HCT116 (cell line): Measurements from ENCODE around the gene ATP10B. TPM values are rescaled to one million over a fixed set of nuclear protein-coding genes. Genes with fewer than 3 reads are reported as not detected.

Source experiments
- ATAC-seq: fragments of 200-7000 bp; cut with Tn5 transposase; 2 replicates; pipeline ENCODE4 v1.9.1; 2020; ENCODE audit warnings: mild to moderate bottlenecking, moderate library complexity
- BruUV-seq: library from RNA; stranded (reverse); fragments of 400-500 nt; replicated peaks from 2 replicates; lab custom pipeline; 2021; lab: Mats Ljungman, UMichigan
- CTCF ChIA-PET: fragments of 300-600 bp; sonication (Branson Sonifier 250); formaldehyde crosslinking; loops from one replicate; lab custom pipeline; 2021; ENCODE audit warnings: antibody characterized with exemption; lab: Charles Lee
- POLR2A ChIA-PET: fragments of 300-600, 350-600 bp; sonication (Branson Sonifier 250); formaldehyde crosslinking; loops from one replicate; lab custom pipeline; 2021; ENCODE audit warnings: antibody characterized with exemption; lab: Charles Lee
- RAD21 ChIA-PET, 2 experiments: fragments of 300-600 bp; sonication (Branson Sonifier 250); formaldehyde crosslinking; loops; one replicate each; lab custom pipeline; 2023; ENCODE audit warnings: low total read pairs in 2 of 2; ENCODE audit not compliant: uncharacterized antibody in 2 of 2, unreplicated experiment in 2 of 2, low non-redundant PET in 1 of 2; lab: Charles Lee
- DNase-seq: peaks from one replicate; pipeline ENCODE4 v3.0.0-alpha.2; 2010; ENCODE audit warnings: low read depth, low spot score
- H2AFZ ChIP-seq: fragments of 200-600 bp; shearing (Covaris generic), sonication (generic); 2 replicates; pipeline ENCODE4 v1.6.1; 2017; ENCODE audit warnings: low read depth, mixed run types, mixed read lengths, antibody characterized with exemption, low read length; ENCODE audit not compliant: poor library complexity, severe bottlenecking
- H3K27ac ChIP-seq: 2 replicates; pipeline ENCODE4 v1.5.1; 2012; ENCODE audit warnings: low read depth, low read length
- H3K27me3 ChIP-seq: fragments of 200-600 bp; sonication (generic); 2 replicates; pipeline ENCODE4 v1.6.1; 2016; ENCODE audit warnings: mixed run types, low read length, mixed read lengths; ENCODE audit not compliant: insufficient read depth
- H3K36me3 ChIP-seq, 2 experiments: fragments of 200-500 bp in 1 of 2; fragments of 200-600 bp in 1 of 2; sonication (Bioruptor generic) in 1 of 2; sonication (generic) in 1 of 2; 2 replicates each; pipeline versions ENCODE4 v1.5.1 to v1.6.1; 2014 to 2016; ENCODE audit warnings: low read length in 2 of 2, inconsistent platforms in 1 of 2, mixed read lengths in 1 of 2, mixed run types in 1 of 2; ENCODE audit not compliant: insufficient read depth in 2 of 2, control insufficient read depth in 1 of 2
- H3K4me1 ChIP-seq, 2 experiments: fragments of 200-600 bp in 1 of 2; sonication (generic) in 1 of 2; 2 replicates each; pipeline versions ENCODE4 v1.5.1 to v1.6.1; 2012 to 2017; ENCODE audit warnings: low read length in 2 of 2, inconsistent platforms in 1 of 2, mild to moderate bottlenecking in 1 of 2, mixed read lengths in 1 of 2, mixed run types in 1 of 2, moderate library complexity in 1 of 2; ENCODE audit not compliant: insufficient read depth in 2 of 2, control insufficient read depth in 1 of 2
- H3K4me2 ChIP-seq: fragments of 200-600 bp; sonication (generic); 2 replicates; pipeline ENCODE4 v1.6.1; 2017; ENCODE audit warnings: mixed run types, low read length, mixed read lengths
- H3K4me3 ChIP-seq, 2 experiments: fragments of 200-600 bp in 1 of 2; sonication (generic) in 1 of 2; replicated peaks in 1 of 2; 2 replicates each; pipeline ENCODE4 v1.5.1; 2011 to 2016; ENCODE audit warnings: low read length in 2 of 2, control low read depth in 1 of 2, low read depth in 1 of 2, mild to moderate bottlenecking in 1 of 2, mixed read lengths in 1 of 2, mixed run types in 1 of 2
- H3K79me2 ChIP-seq: fragments of 200-600 bp; sonication (generic); 2 replicates; pipeline ENCODE4 v1.6.1; 2017; ENCODE audit warnings: mild to moderate bottlenecking, mixed run types, low read length, moderate library complexity, mixed read lengths; ENCODE audit not compliant: insufficient read depth
- H3K9ac ChIP-seq: fragments of 200-600 bp; sonication (generic); 2 replicates; pipeline ENCODE4 v1.6.1; 2016; ENCODE audit warnings: low read length, mixed read lengths
- H3K9me2 ChIP-seq: fragments of 200-600 bp; sonication (generic), shearing (Covaris generic); 2 replicates; pipeline ENCODE4 v1.6.1; 2017; ENCODE audit warnings: mixed run types, mild to moderate bottlenecking, moderate library complexity; ENCODE audit not compliant: insufficient read depth
- H3K9me3 ChIP-seq, 2 experiments: fragments of 200-500 bp in 1 of 2; fragments of 200-600 bp in 1 of 2; sonication (Bioruptor generic) in 1 of 2; sonication (generic) in 1 of 2; 2 replicates each; pipeline ENCODE4 v1.6.1; 2014 to 2017; ENCODE audit warnings: low read length in 2 of 2, mixed read lengths in 2 of 2, inconsistent platforms in 1 of 2, low read depth in 1 of 2, mild to moderate bottlenecking in 1 of 2, mixed run types in 1 of 2, moderate library complexity in 1 of 2; ENCODE audit not compliant: control insufficient read depth in 1 of 2, insufficient read depth in 1 of 2
- H4K20me1 ChIP-seq: fragments of 200-600 bp; sonication (generic), shearing (Covaris generic); 2 replicates; pipeline ENCODE4 v1.6.1; 2017; ENCODE audit warnings: mixed run types, mild to moderate bottlenecking, moderate library complexity; ENCODE audit not compliant: insufficient read depth
- CEBPB ChIP-seq: IDR thresholded peaks from 2 replicates; pipeline ENCODE4 v1.6.1; 2012; ENCODE audit warnings: low read depth
- EGR1 ChIP-seq: IDR thresholded peaks from 2 replicates; pipeline ENCODE4 v1.6.1; 2012; ENCODE audit warnings: low read depth
- EZH2 ChIP-seq: fragments of 200-600 bp; sonication (generic); IDR thresholded peaks from 2 replicates; pipeline ENCODE4 v1.6.1; 2017; ENCODE audit warnings: antibody characterized with exemption, mixed run types
- POLR2A ChIP-seq: IDR thresholded peaks from 2 replicates; pipeline ENCODE4 v1.7.0; 2011; ENCODE audit warnings: borderline replicate concordance; ENCODE audit not compliant: insufficient read depth, insufficient read length; ENCODE audit errors: extremely low read depth
- POLR2AphosphoS5 ChIP-seq: IDR thresholded peaks from 2 replicates; pipeline ENCODE4 v1.6.1; 2011; ENCODE audit warnings: mild to moderate bottlenecking, low read depth, low read length, moderate library complexity
- RAD21 ChIP-seq: IDR thresholded peaks from 2 replicates; pipeline ENCODE4 v1.6.1; 2012; ENCODE audit warnings: low read depth, mild to moderate bottlenecking
- SP1 ChIP-seq: IDR thresholded peaks from 2 replicates; pipeline ENCODE4 v1.6.1; 2012; ENCODE audit warnings: low read depth
- SRF ChIP-seq: IDR thresholded peaks from 2 replicates; pipeline ENCODE4 v1.6.1; 2012; ENCODE audit warnings: low read depth
- TCF7L2 ChIP-seq: IDR thresholded peaks from 2 replicates; pipeline ENCODE4 v1.7.0; 2011; ENCODE audit warnings: borderline replicate concordance, inconsistent platforms; ENCODE audit not compliant: insufficient read depth, insufficient read length; ENCODE audit errors: extremely low read depth
- YY1 ChIP-seq: IDR thresholded peaks from 2 replicates; pipeline ENCODE4 v1.6.1; 2011; ENCODE audit warnings: low read length, low read depth, moderate library complexity, mild to moderate bottlenecking; ENCODE audit not compliant: insufficient replicate concordance; ENCODE audit errors: extremely low read depth
- ZBTB33 ChIP-seq: IDR thresholded peaks from 2 replicates; pipeline ENCODE4 v1.6.1; 2011; ENCODE audit warnings: mild to moderate bottlenecking, low read length, moderate library complexity; ENCODE audit not compliant: insufficient replicate concordance; ENCODE audit errors: extremely low read depth
- ZFX ChIP-seq: fragments of 450-650 bp; IDR thresholded peaks from 2 replicates; pipeline ENCODE4 v1.6.1; 2017
- intact Hi-C: fragments of 100-400 bp; cut with micrococcal nuclease; formaldehyde crosslinking; loops from 2 replicates; pipeline ENCODE4 v1.10.0; 2022
- total RNA-seq: library from RNA; stranded (reverse); gene quantifications from one replicate; pipeline ENCODE4 v1.2.1, GENCODE V29; 2021; ENCODE audit not compliant: unreplicated experiment
- TF ChIP-seq, protein P1 (sequence below): IDR thresholded peaks from 2 replicates; pipeline ENCODE4 v1.6.1; 2012; ENCODE audit warnings: low read depth

ATP10B gene
- total RNA-seq, 1 experiment from 2014 or later, result 0.07 TPM

GRCh38 chr5:160837749-160838593, 14.0 kb downstream of the ATP10B start:
- BruUV-seq, result no TSS peak
- intact Hi-C loops, result no loop called here

GRCh38 chr5:160837211-160837610, 14.8 kb downstream of the ATP10B start:
- Histone ChIP-seq H3K4me1 (no peaks in the 10 kb centered on the region), H3K27ac (no peak overlapping the region), H3K27me3 (no peaks in the 10 kb centered on the region), H3K9ac (no peak overlapping the region), H3K9me2 (no peaks in the 10 kb centered on the region), H3K4me3 (no peak overlapping the region), H4K20me1 (no peaks in the 10 kb centered on the region), H3K9me3 (peaks cover 0 to 7% of the 10 kb centered on the region in 2 experiments; a peak in 2 of 4 replicates), H3K4me2 (no peak overlapping the region), H2AFZ (no peak overlapping the region), H3K79me2 (no peaks in the 10 kb centered on the region), H3K36me3 (no peaks in the 10 kb centered on the region)
- CTCF ChIA-PET, result no interaction called here
- ATAC-seq (no peak), DNase-seq (no peak)
- POLR2A ChIA-PET, result no interaction called here
- no peak for TF ChIP-seq EGR1
- no peak for TF ChIP-seq EZH2
- TF ChIP-seq SRF, result no peak
- no peak for TF ChIP-seq ZBTB33
- no peak for TF ChIP-seq ZFX
- no peak for TF ChIP-seq POLR2A
- TF ChIP-seq, protein P1, sequence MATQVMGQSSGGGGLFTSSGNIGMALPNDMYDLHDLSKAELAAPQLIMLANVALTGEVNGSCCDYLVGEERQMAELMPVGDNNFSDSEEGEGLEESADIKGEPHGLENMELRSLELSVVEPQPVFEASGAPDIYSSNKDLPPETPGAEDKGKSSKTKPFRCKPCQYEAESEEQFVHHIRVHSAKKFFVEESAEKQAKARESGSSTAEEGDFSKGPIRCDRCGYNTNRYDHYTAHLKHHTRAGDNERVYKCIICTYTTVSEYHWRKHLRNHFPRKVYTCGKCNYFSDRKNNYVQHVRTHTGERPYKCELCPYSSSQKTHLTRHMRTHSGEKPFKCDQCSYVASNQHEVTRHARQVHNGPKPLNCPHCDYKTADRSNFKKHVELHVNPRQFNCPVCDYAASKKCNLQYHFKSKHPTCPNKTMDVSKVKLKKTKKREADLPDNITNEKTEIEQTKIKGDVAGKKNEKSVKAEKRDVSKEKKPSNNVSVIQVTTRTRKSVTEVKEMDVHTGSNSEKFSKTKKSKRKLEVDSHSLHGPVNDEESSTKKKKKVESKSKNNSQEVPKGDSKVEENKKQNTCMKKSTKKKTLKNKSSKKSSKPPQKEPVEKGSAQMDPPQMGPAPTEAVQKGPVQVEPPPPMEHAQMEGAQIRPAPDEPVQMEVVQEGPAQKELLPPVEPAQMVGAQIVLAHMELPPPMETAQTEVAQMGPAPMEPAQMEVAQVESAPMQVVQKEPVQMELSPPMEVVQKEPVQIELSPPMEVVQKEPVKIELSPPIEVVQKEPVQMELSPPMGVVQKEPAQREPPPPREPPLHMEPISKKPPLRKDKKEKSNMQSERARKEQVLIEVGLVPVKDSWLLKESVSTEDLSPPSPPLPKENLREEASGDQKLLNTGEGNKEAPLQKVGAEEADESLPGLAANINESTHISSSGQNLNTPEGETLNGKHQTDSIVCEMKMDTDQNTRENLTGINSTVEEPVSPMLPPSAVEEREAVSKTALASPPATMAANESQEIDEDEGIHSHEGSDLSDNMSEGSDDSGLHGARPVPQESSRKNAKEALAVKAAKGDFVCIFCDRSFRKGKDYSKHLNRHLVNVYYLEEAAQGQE, result no peak
- TF ChIP-seq RAD21, result no peak
- RAD21 ChIA-PET, result no interaction called here
- intact Hi-C loops, result no loop called here
- BruUV-seq, result no TSS peak

More at GRCh38 chr5:160837749-160838593, 14.0 kb downstream of the ATP10B start:
- Histone ChIP-seq H4K20me1 (no peaks in the 10 kb centered on the region), H3K9ac (no peak overlapping the region), H3K36me3 (no peaks in the 10 kb centered on the region), H3K9me3 (peaks cover 0 to 7% of the 10 kb centered on the region in 2 experiments; a peak in 2 of 4 replicates), H3K27ac (no peak overlapping the region), H3K4me2 (no peak overlapping the region), H2AFZ (no peak overlapping the region), H3K27me3 (no peaks in the 10 kb centered on the region), H3K79me2 (no peaks in the 10 kb centered on the region)
- no peak for DNase-seq
- RAD21 ChIA-PET, result no interaction called here
- ATAC-seq, result no peak
- TF ChIP-seq YY1 (no peak), POLR2AphosphoS5 (no peak), SP1 (no peak), TCF7L2 (no peak), CEBPB (no peak), EZH2 (no peak)
- TF ChIP-seq, all 23 proteins: peak for 0
- ChIA-PET CTCF (no interaction called here), POLR2A (no interaction called here)
- no peaks in the 10 kb centered on the region for H3K4me1 ChIP-seq
- no peak overlapping the region for H3K4me3 ChIP-seq
- H3K9me2 ChIP-seq, result no peaks in the 10 kb centered on the region
